B cell (primary cell): ENCODE results near the gene ARID3B. TPM values are rescaled to one million over a fixed set of nuclear protein-coding genes. Genes with fewer than 3 reads are reported as not detected.

Experiments used
- ATAC-seq: fragments of 200-7000 bp; cut with Tn5 transposase; one replicate; pipeline ENCODE4 v1.10.0; 2021; ENCODE audit warnings: low read depth, mild to moderate bottlenecking, moderate number of reproducible peaks, moderate library complexity
- CTCF ChIA-PET: fragments of 350-600 bp; sonication (Branson Sonifier 250); formaldehyde crosslinking; loops from one replicate; lab custom pipeline; 2021; ENCODE audit warnings: antibody characterized with exemption, inconsistent platforms; lab: Charles Lee
- POLR2A ChIA-PET: fragments of 350-600 bp; sonication (Branson Sonifier 250); formaldehyde crosslinking; loops from one replicate; lab custom pipeline; 2021; ENCODE audit warnings: antibody characterized with exemption; lab: Charles Lee
- DNase-seq: peaks from one replicate; pipeline ENCODE4 v3.0.0; 2013
- H2AFZ ChIP-seq: 2 replicates; pipeline ENCODE4 v1.6.1; 2012; ENCODE audit warnings: mild to moderate bottlenecking, low read depth, low read length; ENCODE audit not compliant: insufficient read depth, poor library complexity, severe bottlenecking
- H3K27ac ChIP-seq, 2 donors: 1 replicate in 1 of 2; 2 replicates in 1 of 2; pipeline ENCODE4 v1.5.1; 2012 to 2013; ENCODE audit warnings: low read length in 2 of 2, mild to moderate bottlenecking in 2 of 2, moderate library complexity in 1 of 2
- H3K27me3 ChIP-seq, 4 experiments: fragments of 200-600 bp in 1 of 4; sonication (generic) in 1 of 4; replicated peaks in 1 of 4; 1 replicate in 2 of 4; 2 replicates in 2 of 4; pipeline versions ENCODE4 v1.6.1 to v1.7.0; 2013 to 2016; ENCODE audit warnings: low read length in 3 of 4, mild to moderate bottlenecking in 2 of 4, mixed read lengths in 1 of 4, moderate library complexity in 1 of 4; ENCODE audit not compliant: insufficient read depth in 4 of 4, control insufficient read depth in 3 of 4; ENCODE audit errors: control extremely low read depth in 1 of 4
- H3K36me3 ChIP-seq, 2 experiments: replicated peaks in 1 of 2; 1 replicate in 1 of 2; 2 replicates in 1 of 2; pipeline versions ENCODE4 v1.6.1 to v1.7.1; 2013; ENCODE audit warnings: low read length in 1 of 2; ENCODE audit not compliant: insufficient read depth in 2 of 2, control insufficient read depth in 1 of 2; ENCODE audit errors: control extremely low read depth in 1 of 2, extremely low read depth in 1 of 2
- H3K4me1 ChIP-seq, 2 donors: fragments of 200-600 bp in 1 of 2; sonication (generic) in 1 of 2; 1 replicate in 1 of 2; 2 replicates in 1 of 2; pipeline versions ENCODE4 v1.5.1 to v1.6.1; 2013 to 2017; ENCODE audit warnings: low read length in 2 of 2; ENCODE audit not compliant: control insufficient read depth in 2 of 2, insufficient read depth in 2 of 2
- H3K4me2 ChIP-seq: replicated peaks from 2 replicates; pipeline ENCODE3; 2012; ENCODE audit warnings: mild to moderate bottlenecking, low read depth, low read length; ENCODE audit not compliant: poor library complexity, severe bottlenecking
- H3K4me3 ChIP-seq, 5 experiments: fragments of 200-600 bp in 1 of 5; sonication (generic) in 1 of 5; 1 replicate in 3 of 5; 2 replicates in 2 of 5; pipeline versions ENCODE4 v1.5.1 to v1.7.0; 2011 to 2016; ENCODE audit warnings: low read length in 4 of 5, mild to moderate bottlenecking in 4 of 5, low read depth in 2 of 5, control low read depth in 1 of 5, moderate library complexity in 1 of 5; ENCODE audit not compliant: insufficient read depth in 1 of 5; ENCODE audit errors: control extremely low read depth in 1 of 5, extremely low read depth in 1 of 5
- H3K79me2 ChIP-seq: fragments of 200-600 bp; sonication (generic); one replicate; pipeline ENCODE4 v1.6.0; 2016; ENCODE audit warnings: low read length; ENCODE audit not compliant: control insufficient read depth, insufficient read depth
- H3K9ac ChIP-seq: fragments of 200-600 bp; sonication (generic); 2 replicates; pipeline ENCODE4 v1.6.1; 2017; ENCODE audit warnings: mild to moderate bottlenecking, low read length, moderate library complexity
- H3K9me3 ChIP-seq, 3 donors: one replicate each; pipeline versions ENCODE4 v1.6.1 to v1.7.1; 2013; ENCODE audit warnings: low read length in 2 of 3; ENCODE audit not compliant: control insufficient read depth in 2 of 3, insufficient read depth in 1 of 3; ENCODE audit errors: control extremely low read depth in 1 of 3
- H4K20me1 ChIP-seq: 2 replicates; pipeline ENCODE4 v1.6.0; 2012; ENCODE audit warnings: mild to moderate bottlenecking, low read length; ENCODE audit not compliant: insufficient read depth, control insufficient read depth, poor library complexity, severe bottlenecking
- H3K27ac Mint-ChIP-seq: one replicate; pipeline ENCODE4 v1.8.0; 2021; ENCODE audit warnings: mixed read lengths
- H3K27me3 Mint-ChIP-seq: one replicate; pipeline ENCODE4 v1.8.0; 2021; ENCODE audit warnings: mixed read lengths
- H3K4me1 Mint-ChIP-seq: one replicate; pipeline ENCODE4 v1.8.0; 2021; ENCODE audit warnings: mixed read lengths
- H3K4me3 Mint-ChIP-seq: one replicate; pipeline ENCODE4 v1.8.0; 2021; ENCODE audit warnings: mixed read lengths
- H3K9me3 Mint-ChIP-seq: one replicate; pipeline ENCODE4 v1.8.0; 2022; ENCODE audit warnings: mixed read lengths; ENCODE audit not compliant: insufficient read depth
- CTCF ChIP-seq: fragments of 200-600 bp; IDR thresholded peaks from one replicate; pipeline ENCODE4 v1.8.0; 2022; ENCODE audit warnings: antibody characterized with exemption, mild to moderate bottlenecking
- EZH2 ChIP-seq: IDR thresholded peaks from 2 replicates; pipeline ENCODE4 v1.6.1; 2012; ENCODE audit warnings: borderline replicate concordance, low read depth, mild to moderate bottlenecking, moderate library complexity, low read length; ENCODE audit not compliant: insufficient read depth, poor library complexity, severe bottlenecking
- WGBS: methylation state at CpG from one replicate; pipeline ENCODE4 v1.1.5; 2013; ENCODE audit warnings: missing lambda C conversion rate; ENCODE audit not compliant: insufficient coverage; 5-methylcytosine and 5-hydroxymethylcytosine counted together
- intact Hi-C: fragments of 100-400 bp; cut with micrococcal nuclease; formaldehyde crosslinking; loops from one replicate; pipeline ENCODE4 v1.10.0; 2022
- polyA plus RNA-seq: library from polyadenylated mRNA; depleted of rRNA; stranded (reverse); fragments of >200 nt; gene quantifications from 2 replicates; pipeline ENCODE4 v1.2.3, GENCODE V29; 2012
- total RNA-seq, 2 donors: library from RNA; stranded (reverse); fragments of 120-200 nt in 1 of 2; gene quantifications; 1 replicate in 1 of 2; 2 replicates in 1 of 2; pipeline versions ENCODE4 v1.2.3 to v1.2.4, GENCODE V29; 2013 to 2022

ARID3B gene
- total and polyA plus RNA-seq, 2 donors (not counting 1 experiment from before 2014, with no cell fraction given) = 23.0 to 31.0 TPM

- Mint-ChIP-seq H3K27me3 (no peaks in the 10 kb centered on the region), H3K4me1 (peaks cover 55% of the 10 kb centered on the region), H3K4me3 (peak overlapping the region; percentile 96), H3K27ac (peak overlapping the region; percentile 91), H3K9me3 (no peaks in the 10 kb centered on the region)
- Histone ChIP-seq H3K79me2 (peaks cover 38% of the 10 kb centered on the region), H2AFZ (peak overlapping the region; percentile 88), H3K4me3 (peak overlapping the region; percentile 79 to 100 (median 93)), H4K20me1 (peaks cover 1% of the 10 kb centered on the region), H3K4me2 (peak overlapping the region; percentile 95), H3K36me3 (peaks cover 0 to 12% of the 10 kb centered on the region in 2 experiments), H3K27ac (peak overlapping the region; percentile 34 to 77), H3K9ac (peak overlapping the region; percentile 98), H3K9me3 (no peaks in the 10 kb centered on the region), H3K4me1 (peaks cover 35 to 50% of the 10 kb centered on the region in 2 donors), H3K27me3 (no peaks in the 10 kb centered on the region)
- intact Hi-C loops = loop anchor here (1.0 to 5.0 kb wide), 6 partner anchors 50 to 1100 kb away; partner anchors contain the start of genes IMP3, NPTN, PML and STOML1
- POLR2A ChIA-PET = interaction anchor here (0.5 to 2.5 kb wide), 3 partner anchors 13 to 73 kb away, joined by 3 to 12 read pairs (median 5); partner anchors contain the start of gene CLK3
- ATAC-seq (no peak), DNase-seq (peak; percentile 19)
- WGBS = 61% methylated on average over 2 of the region's 8 CpGs
- CTCF ChIA-PET = interaction anchor here (0.6 to 3.4 kb wide), 5 partner anchors 15 to 167 kb away, joined by 3 to 14 read pairs (median 3); no protein-coding TSS in a partner anchor
- TF ChIP-seq EZH2 (no peak), CTCF (no peak)
Measured at GRCh38 chr15:74542166-74543042, 1.4 kb downstream of the ARID3B start.
